HCT116 (cell line): ENCODE results near the gene BRPF3. TPM values are rescaled to one million over a fixed set of nuclear protein-coding genes. Genes with fewer than 3 reads are reported as not detected.

Experiments used
- ATAC-seq: fragments of 200-7000 bp; cut with Tn5 transposase; 2 replicates; pipeline ENCODE4 v1.9.1; 2020; ENCODE audit warnings: mild to moderate bottlenecking, moderate library complexity
- Bru-seq: library from RNA; stranded (reverse); fragments of 400-500 nt; gene quantifications from one replicate; lab custom pipeline; 2021; lab: Mats Ljungman, UMichigan
- BruChase-seq, 2 experiments: library from RNA; stranded (reverse); fragments of 400-500 nt; gene quantifications; one replicate each; lab custom pipeline; 2021; lab: Mats Ljungman, UMichigan
- BruUV-seq: library from RNA; stranded (reverse); fragments of 400-500 nt; replicated peaks from 2 replicates; lab custom pipeline; 2021; lab: Mats Ljungman, UMichigan
- CTCF ChIA-PET: fragments of 300-600 bp; sonication (Branson Sonifier 250); formaldehyde crosslinking; loops from one replicate; lab custom pipeline; 2021; ENCODE audit warnings: antibody characterized with exemption; lab: Charles Lee
- POLR2A ChIA-PET: fragments of 300-600, 350-600 bp; sonication (Branson Sonifier 250); formaldehyde crosslinking; loops from one replicate; lab custom pipeline; 2021; ENCODE audit warnings: antibody characterized with exemption; lab: Charles Lee
- RAD21 ChIA-PET, 2 experiments: fragments of 300-600 bp; sonication (Branson Sonifier 250); formaldehyde crosslinking; loops; one replicate each; lab custom pipeline; 2023; ENCODE audit warnings: low total read pairs in 2 of 2; ENCODE audit not compliant: uncharacterized antibody in 2 of 2, unreplicated experiment in 2 of 2, low non-redundant PET in 1 of 2; lab: Charles Lee
- DNase-seq: peaks from one replicate; pipeline ENCODE4 v3.0.0-alpha.2; 2010; ENCODE audit warnings: low read depth, low spot score
- H2AFZ ChIP-seq: fragments of 200-600 bp; shearing (Covaris generic), sonication (generic); 2 replicates; pipeline ENCODE4 v1.6.1; 2017; ENCODE audit warnings: low read depth, mixed run types, mixed read lengths, antibody characterized with exemption, low read length; ENCODE audit not compliant: poor library complexity, severe bottlenecking
- H3K27ac ChIP-seq: 2 replicates; pipeline ENCODE4 v1.5.1; 2012; ENCODE audit warnings: low read depth, low read length
- H3K27me3 ChIP-seq: fragments of 200-600 bp; sonication (generic); 2 replicates; pipeline ENCODE4 v1.6.1; 2016; ENCODE audit warnings: mixed run types, low read length, mixed read lengths; ENCODE audit not compliant: insufficient read depth
- H3K36me3 ChIP-seq, 2 experiments: fragments of 200-500 bp in 1 of 2; fragments of 200-600 bp in 1 of 2; sonication (Bioruptor generic) in 1 of 2; sonication (generic) in 1 of 2; 2 replicates each; pipeline versions ENCODE4 v1.5.1 to v1.6.1; 2014 to 2016; ENCODE audit warnings: low read length in 2 of 2, inconsistent platforms in 1 of 2, mixed read lengths in 1 of 2, mixed run types in 1 of 2; ENCODE audit not compliant: insufficient read depth in 2 of 2, control insufficient read depth in 1 of 2
- H3K4me1 ChIP-seq, 2 experiments: fragments of 200-600 bp in 1 of 2; sonication (generic) in 1 of 2; 2 replicates each; pipeline versions ENCODE4 v1.5.1 to v1.6.1; 2012 to 2017; ENCODE audit warnings: low read length in 2 of 2, inconsistent platforms in 1 of 2, mild to moderate bottlenecking in 1 of 2, mixed read lengths in 1 of 2, mixed run types in 1 of 2, moderate library complexity in 1 of 2; ENCODE audit not compliant: insufficient read depth in 2 of 2, control insufficient read depth in 1 of 2
- H3K4me2 ChIP-seq: fragments of 200-600 bp; sonication (generic); 2 replicates; pipeline ENCODE4 v1.6.1; 2017; ENCODE audit warnings: mixed run types, low read length, mixed read lengths
- H3K4me3 ChIP-seq, 2 experiments: fragments of 200-600 bp in 1 of 2; sonication (generic) in 1 of 2; replicated peaks in 1 of 2; 2 replicates each; pipeline ENCODE4 v1.5.1; 2011 to 2016; ENCODE audit warnings: low read length in 2 of 2, control low read depth in 1 of 2, low read depth in 1 of 2, mild to moderate bottlenecking in 1 of 2, mixed read lengths in 1 of 2, mixed run types in 1 of 2
- H3K79me2 ChIP-seq: fragments of 200-600 bp; sonication (generic); 2 replicates; pipeline ENCODE4 v1.6.1; 2017; ENCODE audit warnings: mild to moderate bottlenecking, mixed run types, low read length, moderate library complexity, mixed read lengths; ENCODE audit not compliant: insufficient read depth
- H3K9ac ChIP-seq: fragments of 200-600 bp; sonication (generic); 2 replicates; pipeline ENCODE4 v1.6.1; 2016; ENCODE audit warnings: low read length, mixed read lengths
- H3K9me2 ChIP-seq: fragments of 200-600 bp; sonication (generic), shearing (Covaris generic); 2 replicates; pipeline ENCODE4 v1.6.1; 2017; ENCODE audit warnings: mixed run types, mild to moderate bottlenecking, moderate library complexity; ENCODE audit not compliant: insufficient read depth
- H3K9me3 ChIP-seq, 2 experiments: fragments of 200-500 bp in 1 of 2; fragments of 200-600 bp in 1 of 2; sonication (Bioruptor generic) in 1 of 2; sonication (generic) in 1 of 2; 2 replicates each; pipeline ENCODE4 v1.6.1; 2014 to 2017; ENCODE audit warnings: low read length in 2 of 2, mixed read lengths in 2 of 2, inconsistent platforms in 1 of 2, low read depth in 1 of 2, mild to moderate bottlenecking in 1 of 2, mixed run types in 1 of 2, moderate library complexity in 1 of 2; ENCODE audit not compliant: control insufficient read depth in 1 of 2, insufficient read depth in 1 of 2
- H4K20me1 ChIP-seq: fragments of 200-600 bp; sonication (generic), shearing (Covaris generic); 2 replicates; pipeline ENCODE4 v1.6.1; 2017; ENCODE audit warnings: mixed run types, mild to moderate bottlenecking, moderate library complexity; ENCODE audit not compliant: insufficient read depth
- CEBPB ChIP-seq: IDR thresholded peaks from 2 replicates; pipeline ENCODE4 v1.6.1; 2012; ENCODE audit warnings: low read depth
- FOSL1 ChIP-seq: IDR thresholded peaks from 2 replicates; pipeline ENCODE4 v1.6.1; 2012; ENCODE audit warnings: low read depth
- POLR2A ChIP-seq: IDR thresholded peaks from 2 replicates; pipeline ENCODE4 v1.7.0; 2011; ENCODE audit warnings: borderline replicate concordance; ENCODE audit not compliant: insufficient read depth, insufficient read length; ENCODE audit errors: extremely low read depth
- POLR2AphosphoS5 ChIP-seq: IDR thresholded peaks from 2 replicates; pipeline ENCODE4 v1.6.1; 2011; ENCODE audit warnings: mild to moderate bottlenecking, low read depth, low read length, moderate library complexity
- RAD21 ChIP-seq: IDR thresholded peaks from 2 replicates; pipeline ENCODE4 v1.6.1; 2012; ENCODE audit warnings: low read depth, mild to moderate bottlenecking
- TCF7L2 ChIP-seq: IDR thresholded peaks from 2 replicates; pipeline ENCODE4 v1.7.0; 2011; ENCODE audit warnings: borderline replicate concordance, inconsistent platforms; ENCODE audit not compliant: insufficient read depth, insufficient read length; ENCODE audit errors: extremely low read depth
- YY1 ChIP-seq: IDR thresholded peaks from 2 replicates; pipeline ENCODE4 v1.6.1; 2011; ENCODE audit warnings: low read length, low read depth, moderate library complexity, mild to moderate bottlenecking; ENCODE audit not compliant: insufficient replicate concordance; ENCODE audit errors: extremely low read depth
- ZFX ChIP-seq: fragments of 450-650 bp; IDR thresholded peaks from 2 replicates; pipeline ENCODE4 v1.6.1; 2017
- ZNF274 ChIP-seq: fragments of 200-500 bp; sonication (Bioruptor generic); IDR thresholded peaks from 2 replicates; pipeline ENCODE4 v1.6.1; 2014; ENCODE audit warnings: mild to moderate bottlenecking, low read depth, low read length, inconsistent platforms
- intact Hi-C: fragments of 100-400 bp; cut with micrococcal nuclease; formaldehyde crosslinking; loops from 2 replicates; pipeline ENCODE4 v1.10.0; 2022
- long read RNA-seq: library from polyadenylated mRNA; unstranded; transcript quantifications from one replicate; pipeline ENCODE4 v2.0.0, GENCODE V29; 2021; ENCODE audit not compliant: unreplicated experiment
- polyA plus RNA-seq: library from polyadenylated mRNA; unstranded; fragments of >200 nt; gene quantifications from 2 replicates; pipeline ENCODE4 v1.2.1, GENCODE V29; 2012; ENCODE audit warnings: missing spikeins
- total RNA-seq: library from RNA; stranded (reverse); gene quantifications from one replicate; pipeline ENCODE4 v1.2.1, GENCODE V29; 2021; ENCODE audit not compliant: unreplicated experiment
- TF ChIP-seq, protein P1 (sequence below), 3 experiments: fragments of 200-600 bp in 1 of 3; sonication (generic) in 1 of 3; IDR thresholded peaks in 2 of 3; conservative IDR thresholded peaks in 1 of 3; 2 replicates each; pipeline ENCODE4 v1.5.1; 2012 to 2017; ENCODE audit warnings: low read depth in 2 of 3, low read length in 2 of 3, antibody characterized with exemption in 1 of 3, borderline replicate concordance in 1 of 3, control low read depth in 1 of 3, mild to moderate bottlenecking in 1 of 3, mixed read lengths in 1 of 3, mixed run types in 1 of 3, moderate library complexity in 1 of 3; ENCODE audit not compliant: insufficient read depth in 1 of 3
- TF ChIP-seq, protein P2 (sequence below): IDR thresholded peaks from 2 replicates; pipeline ENCODE4 v1.6.1; 2012

The BRPF3 gene
- 20.3 TPM for total RNA-seq
- polyA plus RNA-seq, result 14.7 and 15.5 TPM in 2 replicates
- percentile 68 among the genes with signal in this experiment for Bru-seq, nascent RNA
- percentile 80 among the genes with signal in this experiment for BruChase-seq, experiment 1, labeled RNA remaining after a 6-hour chase
- percentile 73 among the genes with signal in this experiment for BruChase-seq, experiment 2, labeled RNA remaining after a 2-hour chase
- long read RNA-seq, partial matches to known transcripts, result 19 of 20 reads
- long read RNA-seq, other reads (novel, unspliced or antisense), result 1 of 20 reads

DNA sequence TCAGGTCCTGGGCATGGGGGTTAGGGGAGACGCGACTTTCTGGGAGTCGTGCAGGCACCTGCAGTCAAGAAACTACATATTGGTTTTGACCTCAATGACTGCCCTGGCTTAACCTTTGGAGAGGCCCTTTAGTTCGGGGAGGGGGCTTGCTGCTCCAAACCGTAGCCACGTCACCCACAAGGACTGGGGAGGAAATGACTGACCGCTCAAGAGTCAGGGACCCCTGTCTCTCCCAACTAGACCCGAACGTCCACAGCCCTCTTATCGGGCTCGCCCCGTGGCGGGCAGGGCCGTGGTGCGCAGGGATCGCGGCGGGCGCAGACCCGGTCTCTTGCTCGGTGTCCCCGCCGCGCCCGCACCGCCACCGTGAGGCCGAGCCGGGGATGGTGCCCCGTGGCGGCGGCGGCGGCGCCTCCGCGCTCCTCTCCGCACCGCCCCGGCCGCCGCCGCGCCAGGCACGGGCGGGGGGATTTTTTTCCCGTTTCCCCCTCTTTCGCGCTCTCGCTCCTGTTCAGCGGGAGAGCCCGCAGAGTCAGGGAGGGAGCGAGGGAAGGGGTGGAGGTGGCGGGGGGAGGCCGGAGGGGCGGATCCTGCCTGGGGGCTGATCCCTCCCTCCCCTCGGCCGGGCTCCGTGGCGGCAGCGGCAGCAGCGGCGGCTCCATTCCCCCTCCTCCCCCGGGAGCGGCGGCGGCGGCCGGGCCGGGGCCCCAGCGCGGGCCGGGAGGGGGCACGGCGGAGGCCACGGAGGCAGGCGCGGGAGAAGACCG, at the start of gene BRPF3:
TSS of gene BRPF3 (plus strand) at position 632 of the 767 bp plus-strand sequence. CDS start 3,579 bp downstream, outside the sequence.
- Histone ChIP-seq H3K4me3 (peak within 1 kb of the TSS; percentile 53 to 70), H3K27ac (peak within 1 kb of the TSS; percentile 75), H3K36me3 (peaks cover 7 to 19% of the 10 kb centered on the region in 2 experiments; a peak in 2 of 4 replicates), H3K9ac (peak within 1 kb of the TSS; percentile 70), H3K79me2 (peaks cover 22% of the 10 kb centered on the region), H3K9me2 (no peaks in the 10 kb centered on the region), H3K9me3 (no peaks in the 10 kb centered on the region), H3K4me2 (peak within 1 kb of the TSS; percentile 91), H2AFZ (no peak within 1 kb of the TSS), H3K4me1 (peaks cover 5 to 17% of the 10 kb centered on the region in 2 experiments; a peak in 3 of 4 replicates), H3K27me3 (no peaks in the 10 kb centered on the region), H4K20me1 (no peaks in the 10 kb centered on the region)
- ChIA-PET CTCF (no interaction called here), POLR2A (no interaction called here), RAD21 (no interaction called here)
- TF ChIP-seq, protein P1, sequence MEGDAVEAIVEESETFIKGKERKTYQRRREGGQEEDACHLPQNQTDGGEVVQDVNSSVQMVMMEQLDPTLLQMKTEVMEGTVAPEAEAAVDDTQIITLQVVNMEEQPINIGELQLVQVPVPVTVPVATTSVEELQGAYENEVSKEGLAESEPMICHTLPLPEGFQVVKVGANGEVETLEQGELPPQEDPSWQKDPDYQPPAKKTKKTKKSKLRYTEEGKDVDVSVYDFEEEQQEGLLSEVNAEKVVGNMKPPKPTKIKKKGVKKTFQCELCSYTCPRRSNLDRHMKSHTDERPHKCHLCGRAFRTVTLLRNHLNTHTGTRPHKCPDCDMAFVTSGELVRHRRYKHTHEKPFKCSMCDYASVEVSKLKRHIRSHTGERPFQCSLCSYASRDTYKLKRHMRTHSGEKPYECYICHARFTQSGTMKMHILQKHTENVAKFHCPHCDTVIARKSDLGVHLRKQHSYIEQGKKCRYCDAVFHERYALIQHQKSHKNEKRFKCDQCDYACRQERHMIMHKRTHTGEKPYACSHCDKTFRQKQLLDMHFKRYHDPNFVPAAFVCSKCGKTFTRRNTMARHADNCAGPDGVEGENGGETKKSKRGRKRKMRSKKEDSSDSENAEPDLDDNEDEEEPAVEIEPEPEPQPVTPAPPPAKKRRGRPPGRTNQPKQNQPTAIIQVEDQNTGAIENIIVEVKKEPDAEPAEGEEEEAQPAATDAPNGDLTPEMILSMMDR (IDR thresholded peaks at IDR 0.05 in 2 of 3, conservative IDR thresholded peaks at IDR 0.05 in 1 of 3; ENCODE audit: borderline replicate concordance in 1 of 3, insufficient read depth in 1 of 3, low read depth in 2 of 3, low read length in 2 of 3), result peak in 2 of 3 experiments; percentile 32 to 36; a peak in 2 of 6 replicates
- peak; percentile 71 for TF ChIP-seq POLR2A
- no peak for TF ChIP-seq FOSL1
- TF ChIP-seq YY1, result peak; percentile 10
- TF ChIP-seq ZFX, result peak; percentile 75
- no peak for TF ChIP-seq ZNF274
- TF ChIP-seq CEBPB, result no peak
- TF ChIP-seq RAD21, result peak; percentile 45; the same call in 1 of the 2 replicates
- no peak for TF ChIP-seq TCF7L2
- peak; percentile 50; the same call in 1 of the 2 replicates for TF ChIP-seq POLR2AphosphoS5
- TF ChIP-seq, protein P2, sequence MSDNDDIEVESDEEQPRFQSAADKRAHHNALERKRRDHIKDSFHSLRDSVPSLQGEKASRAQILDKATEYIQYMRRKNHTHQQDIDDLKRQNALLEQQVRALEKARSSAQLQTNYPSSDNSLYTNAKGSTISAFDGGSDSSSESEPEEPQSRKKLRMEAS, result 0 out of 2 replicates have a peak, but pooled peaks have one; percentile 30
- intact Hi-C loops, result loop anchor here (2.0 kb wide), 2 partner anchors 65 to 169 kb away; partner anchors contain the start of genes MAPK13 and MAPK14
- ATAC-seq (peak; percentile 75), DNase-seq (no peak)
- no TSS peak for BruUV-seq
